A673 (cell line): ENCODE measurements around the gene CNIH2. TPM values are rescaled to one million over a fixed set of nuclear protein-coding genes. Genes with fewer than 3 reads are reported as not detected.

Experiments used
- BruUV-seq: library from RNA; stranded (reverse); fragments of 400-500 nt; replicated peaks from 2 replicates; lab custom pipeline; 2021; lab: Mats Ljungman, UMichigan
- CTCF ChIA-PET: fragments of 300-600 bp; sonication (Branson Sonifier 250); formaldehyde crosslinking; loops from one replicate; lab custom pipeline; 2022; ENCODE audit warnings: antibody characterized with exemption; lab: Charles Lee
- POLR2A ChIA-PET: fragments of 300-600 bp; sonication (Branson Sonifier 250); formaldehyde crosslinking; loops from one replicate; lab custom pipeline; 2022; ENCODE audit warnings: antibody characterized with exemption; ENCODE audit not compliant: low non-redundant PET; lab: Charles Lee
- DNase-seq: peaks from one replicate; pipeline ENCODE4 v3.0.0-alpha.2; 2015; ENCODE audit warnings: low spot score
- H3K27ac ChIP-seq: fragments of 200-600 bp; sonication (generic); 2 replicates; pipeline ENCODE4 v1.5.1; 2016; ENCODE audit warnings: mixed run types, low read depth, mild to moderate bottlenecking, mixed read lengths, antibody characterized with exemption, low read length; ENCODE audit not compliant: poor library complexity, severe bottlenecking
- H3K27me3 ChIP-seq: fragments of 200-600 bp; sonication (generic); replicated peaks from 2 replicates; pipeline ENCODE4 v1.6.1; 2017; ENCODE audit warnings: mixed run types, low read depth, mild to moderate bottlenecking, mixed read lengths, antibody characterized with exemption, low read length; ENCODE audit not compliant: insufficient read depth, poor library complexity
- H3K36me3 ChIP-seq: fragments of 200-600 bp; sonication (generic); 2 replicates; pipeline ENCODE4 v1.6.1; 2016; ENCODE audit warnings: mixed run types, mild to moderate bottlenecking, mixed read lengths, antibody characterized with exemption, low read length; ENCODE audit not compliant: insufficient read depth, poor library complexity, severe bottlenecking
- H3K4me1 ChIP-seq: fragments of 200-600 bp; sonication (generic); 2 replicates; pipeline ENCODE4 v1.6.1; 2017; ENCODE audit warnings: mixed run types, mild to moderate bottlenecking, mixed read lengths, antibody characterized with exemption, low read length; ENCODE audit not compliant: insufficient read depth, poor library complexity, severe bottlenecking
- H3K4me3 ChIP-seq: fragments of 200-600 bp; sonication (generic); 2 replicates; pipeline ENCODE4 v1.5.1; 2016; ENCODE audit warnings: low read depth, mixed run types, mild to moderate bottlenecking, mixed read lengths, low read length; ENCODE audit not compliant: poor library complexity, severe bottlenecking
- H3K9me3 ChIP-seq: fragments of 200-600 bp; sonication (generic); 2 replicates; pipeline ENCODE4 v1.6.1; 2016; ENCODE audit warnings: mixed run types, low read depth, mild to moderate bottlenecking, mixed read lengths, antibody characterized with exemption, low read length; ENCODE audit not compliant: poor library complexity, severe bottlenecking
- CTCF ChIP-seq: fragments of 300-800, 200-600 bp; sonication (generic); conservative IDR thresholded peaks from 2 replicates; pipeline ENCODE4 v1.5.1; 2017; ENCODE audit warnings: low read depth, mild to moderate bottlenecking, antibody characterized with exemption, low read length, moderate library complexity, mixed read lengths
- EZH2 ChIP-seq: fragments of 200-600 bp; sonication (generic); IDR thresholded peaks from 2 replicates; pipeline ENCODE4 v1.6.1; 2017; ENCODE audit warnings: borderline replicate concordance, low read depth, mild to moderate bottlenecking, mixed read lengths, antibody characterized with exemption, low read length; ENCODE audit not compliant: poor library complexity, severe bottlenecking
- intact Hi-C: fragments of 100-400 bp; cut with micrococcal nuclease; formaldehyde crosslinking; loops from one replicate; pipeline ENCODE4 v1.10.0; 2022; ENCODE audit not compliant: unreplicated experiment
- total RNA-seq: library from RNA; stranded (reverse); gene quantifications from 2 replicates; pipeline ENCODE4 v1.2.3, GENCODE V29; 2021

The CNIH2 gene
- total RNA-seq, 1 experiment from 2014 or later, result 13.7 TPM

DNA sequence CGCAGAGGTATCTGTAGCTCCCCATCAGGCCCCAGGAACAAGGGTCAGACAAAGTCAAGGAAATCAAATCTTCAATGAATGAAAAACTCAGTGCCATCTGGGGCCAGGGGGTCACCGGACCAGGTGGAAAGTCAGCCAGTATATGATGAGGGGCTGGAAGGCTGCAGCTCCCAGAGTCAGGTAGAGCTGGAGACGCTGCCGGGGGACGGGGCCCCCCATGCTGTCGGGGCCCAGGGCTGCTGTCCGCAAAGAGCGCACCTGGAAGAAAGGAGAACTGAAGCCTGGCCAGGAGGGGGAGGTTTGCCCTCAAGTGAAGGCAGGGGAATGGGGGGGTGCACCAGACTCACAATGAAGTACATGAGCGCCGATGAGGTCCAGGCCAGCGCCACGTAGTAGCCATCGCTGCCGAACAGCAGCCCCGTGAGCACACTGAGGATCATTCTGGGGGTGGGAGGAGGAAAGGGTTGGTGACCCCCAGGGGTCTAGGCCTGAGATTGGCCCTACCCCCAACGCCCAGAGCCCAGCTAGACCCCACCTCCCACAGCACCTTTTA is 6.6 kb downstream of the CNIH2 start:
- no peak for DNase-seq
- POLR2A ChIA-PET, result no interaction called here

GRCh38 chr11:66285250-66285947 is 7.4 kb downstream of the CNIH2 start:
- no peak for DNase-seq
- TF ChIP-seq CTCF, result no peak
- no peak for TF ChIP-seq EZH2
- CTCF ChIA-PET, result interaction anchor here (0.5 kb wide), 1 partner anchor 373 kb away, joined by 3 read pairs; no protein-coding TSS in a partner anchor
- POLR2A ChIA-PET, result no interaction called here
- Histone ChIP-seq H3K36me3 (peaks cover 5% of the 10 kb centered on the region), H3K4me1 (peaks cover 20% of the 10 kb centered on the region), H3K27me3 (no peaks in the 10 kb centered on the region), H3K4me3 (no peak overlapping the region), H3K27ac (no peak overlapping the region), H3K9me3 (no peaks in the 10 kb centered on the region)
- BruUV-seq, result no TSS peak
- intact Hi-C loops, result no loop called here

More for the DNA sequence above, 6.6 kb downstream of the CNIH2 start:
- CTCF ChIA-PET, result no interaction called here
- H3K9me3 ChIP-seq, result no peaks in the 10 kb centered on the region
- no peak overlapping the region for H3K4me3 ChIP-seq
- no peak for TF ChIP-seq EZH2
- TF ChIP-seq CTCF, result no peak
- H3K4me1 ChIP-seq, result peaks cover 23% of the 10 kb centered on the region
- H3K27ac ChIP-seq, result no peak overlapping the region
- intact Hi-C loops, result no loop called here
- peaks cover 5% of the 10 kb centered on the region for H3K36me3 ChIP-seq
- BruUV-seq, result no TSS peak
- no peaks in the 10 kb centered on the region for H3K27me3 ChIP-seq

GRCh38 chr11:66286699-66287098 is 8.7 kb downstream of the CNIH2 start:
- Histone ChIP-seq H3K9me3 (no peaks in the 10 kb centered on the region), H3K4me3 (no peak overlapping the region), H3K27me3 (no peaks in the 10 kb centered on the region), H3K36me3 (peaks cover 5% of the 10 kb centered on the region), H3K4me1 (peaks cover 12% of the 10 kb centered on the region), H3K27ac (no peak overlapping the region)
- TF ChIP-seq EZH2, result no peak
- no peak for TF ChIP-seq CTCF
- BruUV-seq, result no TSS peak
- no peak for DNase-seq
- ChIA-PET POLR2A (no interaction called here), CTCF (no interaction called here)
- intact Hi-C loops, result no loop called here
